ENCODE results near the gene ATXN7.

- no peak for TF ChIP-seq CTCF (IDR thresholded peaks at IDR 0.05 in 2 of 3, conservative IDR thresholded peaks at IDR 0.05 in 1 of 3; ENCODE audit: borderline replicate concordance in 1 of 3, insufficient read depth in 1 of 3, low read depth in 2 of 3, low read length in 2 of 3)
- TF ChIP-seq RAD21 (IDR thresholded peaks at IDR 0.05; ENCODE audit: low read depth) = no peak
- no peak for TF ChIP-seq ELF1 (IDR thresholded peaks at IDR 0.05; ENCODE audit: borderline replicate concordance, low read depth)
- no peak for TF ChIP-seq POLR2A (IDR thresholded peaks at IDR 0.05; ENCODE audit: borderline replicate concordance, extremely low read depth, insufficient read depth, insufficient read length)
- TF ChIP-seq ZFX (IDR thresholded peaks at IDR 0.05) = no peak
- no peak for TF ChIP-seq ZNF274 (IDR thresholded peaks at IDR 0.05; ENCODE audit: low read depth, low read length)
- TF ChIP-seq EGR1 (IDR thresholded peaks at IDR 0.05; ENCODE audit: low read depth) = no peak
- TF ChIP-seq ZBTB33 (IDR thresholded peaks at IDR 0.05; ENCODE audit: extremely low read depth, insufficient replicate concordance, low read length) = no peak
- TF ChIP-seq SIN3A (IDR thresholded peaks at IDR 0.05; ENCODE audit: low read depth) = no peak
- no peak for TF ChIP-seq JUND (IDR thresholded peaks at IDR 0.05)
- TF ChIP-seq POLR2AphosphoS5 (IDR thresholded peaks at IDR 0.05; ENCODE audit: low read depth, low read length) = no peak
These were observed 173.4 kb downstream of the ATXN7 start for GRCh38 chr3:64037084-64037483.

Data from HCT116 (cell line).